GM12878 (cell line): ENCODE measurements around the gene ST7.

Experiments
- BCLAF1 ChIP-seq: fragments of 450-650 bp; IDR thresholded peaks from 2 replicates; pipeline ENCODE4 v1.6.1; 2017; ENCODE audit warnings: antibody characterized with exemption, mild to moderate bottlenecking, moderate library complexity
- CTCF ChIP-seq, 3 experiments: IDR thresholded peaks in 2 of 3; conservative IDR thresholded peaks in 1 of 3; 2 replicates each; pipeline ENCODE4 v1.5.1; 2011; ENCODE audit warnings: low read depth in 3 of 3, low read length in 3 of 3, mild to moderate bottlenecking in 3 of 3, control low read depth in 2 of 3, moderate library complexity in 2 of 3, inconsistent platforms in 1 of 3, mixed read lengths in 1 of 3; ENCODE audit not compliant: control insufficient read depth in 2 of 3, insufficient read depth in 1 of 3; ENCODE audit errors: extremely low read depth in 1 of 3
- EP300 ChIP-seq, 2 experiments: fragments of 150-350 bp in 1 of 2; IDR thresholded peaks; 2 replicates each; pipeline ENCODE4 v1.6.1; 2011 to 2012; ENCODE audit warnings: low read depth in 2 of 2, low read length in 2 of 2, borderline replicate concordance in 1 of 2, improper control_type of control experiment in 1 of 2, inconsistent platforms in 1 of 2; ENCODE audit not compliant: control insufficient read depth in 1 of 2
- EZH2 ChIP-seq: IDR thresholded peaks from 2 replicates; pipeline ENCODE4 v1.6.1; 2012; ENCODE audit warnings: low read depth, mild to moderate bottlenecking, control low read depth, inconsistent platforms, low read length, borderline replicate concordance; ENCODE audit not compliant: control insufficient read depth
- POLR2A ChIP-seq: IDR thresholded peaks from 2 replicates; pipeline ENCODE4 v1.6.1; 2011; ENCODE audit warnings: low read depth, mild to moderate bottlenecking, low read length
- POLR2AphosphoS5 ChIP-seq: IDR thresholded peaks from 2 replicates; pipeline ENCODE4 v1.6.1; 2011; ENCODE audit warnings: mild to moderate bottlenecking, low read length, inconsistent platforms
- RCOR1 ChIP-seq: conservative IDR thresholded peaks from 2 replicates; pipeline ENCODE4 v1.6.1; 2012; ENCODE audit warnings: low read depth, low read length, improper control_type of control experiment
- SRF ChIP-seq, 2 experiments: IDR thresholded peaks; 2 replicates each; pipeline ENCODE4 v1.6.1; 2011; ENCODE audit warnings: low read depth in 2 of 2, low read length in 2 of 2, mild to moderate bottlenecking in 1 of 2, moderate library complexity in 1 of 2
- TF ChIP-seq, protein P1 (sequence below): IDR thresholded peaks from 2 replicates; pipeline ENCODE4 v1.6.1; 2012; ENCODE audit warnings: low read depth, low read length, improper control_type of control experiment
- TF ChIP-seq, protein P2 (sequence below): IDR thresholded peaks from 2 replicates; pipeline ENCODE4 v1.6.1; 2011; ENCODE audit warnings: borderline replicate concordance, low read depth, mild to moderate bottlenecking, moderate library complexity, low read length; ENCODE audit not compliant: insufficient read depth, poor library complexity, severe bottlenecking

- TF ChIP-seq CTCF (IDR thresholded peaks at IDR 0.05 in 2 of 3, conservative IDR thresholded peaks at IDR 0.05 in 1 of 3; ENCODE audit: control insufficient read depth in 2 of 3, extremely low read depth in 1 of 3, insufficient read depth in 1 of 3, low read depth in 3 of 3, low read length in 3 of 3) (no peak), BCLAF1 (no peak), POLR2A (no peak), EZH2 (no peak), POLR2AphosphoS5 (no peak), EP300 (IDR thresholded peaks at IDR 0.05; ENCODE audit: borderline replicate concordance in 1 of 2, control insufficient read depth in 1 of 2, low read depth in 2 of 2, low read length in 2 of 2) (no peak), SRF (IDR thresholded peaks at IDR 0.05; ENCODE audit: low read depth in 2 of 2, low read length in 2 of 2) (no peak), RCOR1 (no peak)
- TF ChIP-seq, protein P1, sequence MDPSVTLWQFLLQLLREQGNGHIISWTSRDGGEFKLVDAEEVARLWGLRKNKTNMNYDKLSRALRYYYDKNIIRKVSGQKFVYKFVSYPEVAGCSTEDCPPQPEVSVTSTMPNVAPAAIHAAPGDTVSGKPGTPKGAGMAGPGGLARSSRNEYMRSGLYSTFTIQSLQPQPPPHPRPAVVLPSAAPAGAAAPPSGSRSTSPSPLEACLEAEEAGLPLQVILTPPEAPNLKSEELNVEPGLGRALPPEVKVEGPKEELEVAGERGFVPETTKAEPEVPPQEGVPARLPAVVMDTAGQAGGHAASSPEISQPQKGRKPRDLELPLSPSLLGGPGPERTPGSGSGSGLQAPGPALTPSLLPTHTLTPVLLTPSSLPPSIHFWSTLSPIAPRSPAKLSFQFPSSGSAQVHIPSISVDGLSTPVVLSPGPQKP = no peak
- TF ChIP-seq, protein P2, sequence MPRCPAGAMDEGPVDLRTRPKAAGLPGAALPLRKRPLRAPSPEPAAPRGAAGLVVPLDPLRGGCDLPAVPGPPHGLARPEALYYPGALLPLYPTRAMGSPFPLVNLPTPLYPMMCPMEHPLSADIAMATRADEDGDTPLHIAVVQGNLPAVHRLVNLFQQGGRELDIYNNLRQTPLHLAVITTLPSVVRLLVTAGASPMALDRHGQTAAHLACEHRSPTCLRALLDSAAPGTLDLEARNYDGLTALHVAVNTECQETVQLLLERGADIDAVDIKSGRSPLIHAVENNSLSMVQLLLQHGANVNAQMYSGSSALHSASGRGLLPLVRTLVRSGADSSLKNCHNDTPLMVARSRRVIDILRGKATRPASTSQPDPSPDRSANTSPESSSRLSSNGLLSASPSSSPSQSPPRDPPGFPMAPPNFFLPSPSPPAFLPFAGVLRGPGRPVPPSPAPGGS = no peak
Measured at GRCh38 chr7:117178600-117178999, 225.3 kb downstream of the ST7 start.
